Cardiac muscle cell (in vitro differentiated cells and primary cell): ENCODE measurements around the gene PRR36. TPM values are rescaled to one million over a fixed set of nuclear protein-coding genes. Genes with fewer than 3 reads are reported as not detected.

Experiments used
- DNase-seq, 2 donors: peaks; one replicate each; pipeline versions ENCODE4 v3.0.0 to v3.0.0-alpha.2; 2010 to 2017; ENCODE audit warnings: low read depth in 1 of 2, low spot score in 1 of 2
- H3K27ac ChIP-seq: fragments of 200-600 bp; sonication (generic); 2 replicates; pipeline ENCODE4 v1.5.1; 2016
- H3K27me3 ChIP-seq: fragments of 200-600 bp; sonication (generic); 2 replicates; pipeline ENCODE4 v1.6.0; 2016; ENCODE audit warnings: control low read depth
- H3K36me3 ChIP-seq: fragments of 200-600 bp; sonication (generic); 2 replicates; pipeline ENCODE4 v1.5.1; 2016; ENCODE audit warnings: control low read depth
- H3K4me1 ChIP-seq: fragments of 200-600 bp; sonication (generic); 2 replicates; pipeline ENCODE4 v1.8.1; 2017; ENCODE audit warnings: low read depth, mild to moderate bottlenecking, mixed run types
- H3K4me3 ChIP-seq: fragments of 200-600 bp; sonication (generic); 2 replicates; pipeline ENCODE4 v1.5.1; 2016; ENCODE audit warnings: mild to moderate bottlenecking
- H3K9me3 ChIP-seq: fragments of 200-600 bp; sonication (generic); 2 replicates; pipeline ENCODE4 v1.5.1; 2017; ENCODE audit warnings: low read depth, mild to moderate bottlenecking, control low read depth
- CTCF ChIP-seq: IDR thresholded peaks from 2 replicates; pipeline ENCODE4 v1.5.1; 2012; ENCODE audit warnings: low read depth, mild to moderate bottlenecking, low read length
- polyA plus RNA-seq: library from polyadenylated mRNA; unstranded; fragments of >200 nt; fragmentation: Nextera tagmentation; extraction: Ambion mirVana; gene quantifications from 2 replicates; pipeline ENCODE4 v1.2.1, GENCODE V29; 2016
- total RNA-seq: library from RNA; depleted of rRNA; stranded (reverse); fragments of >200 nt; gene quantifications from 2 replicates; pipeline ENCODE4 v1.2.3, GENCODE V29; 2016

Gene PRR36
- total and polyA plus RNA-seq, 2 experiments from 2014 or later = 6.1 to 6.2 TPM

- Histone ChIP-seq H3K27ac (peak overlapping the region; percentile 93), H3K36me3 (no peaks in the 10 kb centered on the region), H3K4me3 (peak overlapping the region; percentile 36), H3K4me1 (peaks cover 14% of the 10 kb centered on the region), H3K9me3 (no peaks in the 10 kb centered on the region), H3K27me3 (no peaks in the 10 kb centered on the region)
- no peak for DNase-seq
- TF ChIP-seq CTCF = no peak
Measured at GRCh38 chr19:7902796-7903243, 28.6 kb upstream of the PRR36 start.

- Histone ChIP-seq H3K9me3 (no peaks in the 10 kb centered on the region), H3K36me3 (no peaks in the 10 kb centered on the region), H3K4me1 (peaks cover 14% of the 10 kb centered on the region), H3K27me3 (no peaks in the 10 kb centered on the region), H3K4me3 (no peak overlapping the region), H3K27ac (no peak overlapping the region)
- no peak for TF ChIP-seq CTCF
- DNase-seq = no peak
Measured at GRCh38 chr19:7901337-7901736, 27.1 kb upstream of the PRR36 start.

- TF ChIP-seq CTCF = no peak
- Histone ChIP-seq H3K4me1 (peaks cover 14% of the 10 kb centered on the region), H3K27ac (no peak overlapping the region), H3K4me3 (no peak overlapping the region), H3K9me3 (no peaks in the 10 kb centered on the region), H3K27me3 (no peaks in the 10 kb centered on the region), H3K36me3 (no peaks in the 10 kb centered on the region)
- DNase-seq = no peak
Measured at GRCh38 chr19:7900931-7901330, 26.7 kb upstream of the PRR36 start.

- Histone ChIP-seq H3K4me1 (peaks cover 14% of the 10 kb centered on the region), H3K4me3 (no peak overlapping the region), H3K27me3 (no peaks in the 10 kb centered on the region), H3K36me3 (no peaks in the 10 kb centered on the region), H3K27ac (no peak overlapping the region), H3K9me3 (no peaks in the 10 kb centered on the region)
- TF ChIP-seq CTCF = no peak
- no peak for DNase-seq
Measured at GRCh38 chr19:7900401-7900870, 26.2 kb upstream of the PRR36 start.

GRCh38 chr19:7899751-7900378, 25.7 kb upstream of the PRR36 start:
- H3K27ac ChIP-seq = no peak overlapping the region
- no peak overlapping the region for H3K4me3 ChIP-seq
- peaks cover 9% of the 10 kb centered on the region for H3K4me1 ChIP-seq
- DNase-seq = no peak
- no peak for TF ChIP-seq CTCF
- no peaks in the 10 kb centered on the region for H3K36me3 ChIP-seq
- no peaks in the 10 kb centered on the region for H3K27me3 ChIP-seq
- H3K9me3 ChIP-seq = no peaks in the 10 kb centered on the region
